Caco-2 (cell line): ENCODE measurements around the gene TIMM17B. TPM values are rescaled to one million over a fixed set of nuclear protein-coding genes. Genes with fewer than 3 reads are reported as not detected.

Experiments used
- BruUV-seq: library from RNA; stranded (reverse); fragments of 400-500 nt; replicated peaks from 2 replicates; lab custom pipeline; 2021; lab: Mats Ljungman, UMichigan
- CTCF ChIA-PET: fragments of 300-600 bp; sonication (Branson Sonifier 250); formaldehyde crosslinking; loops from one replicate; lab custom pipeline; 2022; ENCODE audit warnings: antibody characterized with exemption; lab: Charles Lee
- POLR2A ChIA-PET: fragments of 300-600 bp; sonication (Branson Sonifier 250); formaldehyde crosslinking; loops from one replicate; lab custom pipeline; 2022; ENCODE audit warnings: antibody characterized with exemption; lab: Charles Lee
- DNase-seq, 2 experiments: peaks; one replicate each; pipeline versions ENCODE4 v3.0.0 to v3.0.0-alpha.2; 2020 to 2022
- H3K27me3 ChIP-seq: replicated peaks from 2 replicates; pipeline ENCODE4 v1.6.0; 2011; ENCODE audit warnings: low read length; ENCODE audit not compliant: control insufficient read depth, insufficient read depth
- H3K36me3 ChIP-seq: 2 replicates; pipeline ENCODE4 v1.5.1; 2011; ENCODE audit warnings: low read length; ENCODE audit not compliant: control insufficient read depth, insufficient read depth
- H3K4me1 ChIP-seq: fragments of 250-450 bp; sonication (Bioruptor Pico); 2 replicates; pipeline ENCODE4 v1.5.1; 2020; ENCODE audit warnings: mild to moderate bottlenecking
- H3K4me3 ChIP-seq: 2 replicates; pipeline ENCODE4 v1.5.1; 2011; ENCODE audit warnings: low read depth, mild to moderate bottlenecking, control low read depth, low read length
- H3K9me3 ChIP-seq: fragments of 250-450 bp; sonication (Bioruptor Pico); 2 replicates; pipeline ENCODE4 v1.5.1; 2020; ENCODE audit warnings: mild to moderate bottlenecking, moderate library complexity
- H3K27ac Mint-ChIP-seq: one replicate; pipeline ENCODE4 v1.8.0; 2022; ENCODE audit warnings: mixed read lengths; ENCODE audit not compliant: unreplicated experiment
- H3K27me3 Mint-ChIP-seq: one replicate; pipeline ENCODE4 v1.8.0; 2022; ENCODE audit warnings: mixed read lengths; ENCODE audit not compliant: insufficient read depth, unreplicated experiment
- H3K36me3 Mint-ChIP-seq: one replicate; pipeline ENCODE4 v1.8.0; 2022; ENCODE audit warnings: mild to moderate bottlenecking, mixed read lengths; ENCODE audit not compliant: insufficient read depth, unreplicated experiment
- H3K4me1 Mint-ChIP-seq: one replicate; pipeline ENCODE4 v1.8.0; 2022; ENCODE audit warnings: low read depth, mixed read lengths; ENCODE audit not compliant: unreplicated experiment
- H3K4me3 Mint-ChIP-seq: one replicate; pipeline ENCODE4 v1.8.0; 2022; ENCODE audit warnings: mild to moderate bottlenecking, moderate library complexity, mixed read lengths; ENCODE audit not compliant: unreplicated experiment
- H3K9me3 Mint-ChIP-seq: one replicate; pipeline ENCODE4 v1.8.0; 2022; ENCODE audit warnings: mixed read lengths; ENCODE audit not compliant: unreplicated experiment
- intact Hi-C: fragments of 100-400 bp; cut with micrococcal nuclease; formaldehyde crosslinking; loops from one replicate; pipeline ENCODE4 v1.10.0; 2022; ENCODE audit not compliant: unreplicated experiment
- total RNA-seq: library from RNA; stranded (reverse); gene quantifications from 2 replicates; pipeline ENCODE4 v1.2.3, GENCODE V29; 2022
- TF ChIP-seq, protein P1 (sequence below), 2 experiments: fragments of 200-600 bp in 1 of 2; IDR thresholded peaks; 1 replicate in 1 of 2; 2 replicates in 1 of 2; pipeline versions ENCODE4 v1.5.1 to v1.8.0; 2011 to 2022; ENCODE audit warnings: antibody characterized with exemption in 1 of 2, control low read depth in 1 of 2, inconsistent platforms in 1 of 2, low read depth in 1 of 2, low read length in 1 of 2, mild to moderate bottlenecking in 1 of 2, moderate library complexity in 1 of 2; ENCODE audit not compliant: insufficient read depth in 1 of 2, severe bottlenecking in 1 of 2, unreplicated experiment in 1 of 2

Gene TIMM17B
- total RNA-seq, 1 experiment from 2014 or later = 90.6 TPM

DNA sequence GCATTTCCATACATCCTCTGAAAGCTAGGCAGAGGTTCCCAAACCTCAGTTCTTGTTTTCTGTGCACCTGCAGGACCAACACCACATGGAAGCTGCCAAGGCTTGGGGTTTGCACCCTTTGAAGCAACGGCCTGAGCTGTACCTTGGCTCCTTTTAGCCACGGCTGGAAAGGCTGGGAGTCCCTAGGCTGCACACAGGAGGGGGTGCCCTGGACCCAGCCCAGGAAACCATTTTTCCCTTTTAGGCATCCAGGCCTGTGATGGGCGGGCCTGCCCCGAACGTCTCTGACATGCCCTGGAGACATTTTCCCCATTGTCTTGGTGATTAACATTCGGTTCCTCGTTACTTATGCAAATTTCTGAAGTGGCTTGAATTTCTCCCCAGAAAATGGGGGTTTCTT, 44.7 kb downstream of the TIMM17B start:
- TF ChIP-seq, protein P1, sequence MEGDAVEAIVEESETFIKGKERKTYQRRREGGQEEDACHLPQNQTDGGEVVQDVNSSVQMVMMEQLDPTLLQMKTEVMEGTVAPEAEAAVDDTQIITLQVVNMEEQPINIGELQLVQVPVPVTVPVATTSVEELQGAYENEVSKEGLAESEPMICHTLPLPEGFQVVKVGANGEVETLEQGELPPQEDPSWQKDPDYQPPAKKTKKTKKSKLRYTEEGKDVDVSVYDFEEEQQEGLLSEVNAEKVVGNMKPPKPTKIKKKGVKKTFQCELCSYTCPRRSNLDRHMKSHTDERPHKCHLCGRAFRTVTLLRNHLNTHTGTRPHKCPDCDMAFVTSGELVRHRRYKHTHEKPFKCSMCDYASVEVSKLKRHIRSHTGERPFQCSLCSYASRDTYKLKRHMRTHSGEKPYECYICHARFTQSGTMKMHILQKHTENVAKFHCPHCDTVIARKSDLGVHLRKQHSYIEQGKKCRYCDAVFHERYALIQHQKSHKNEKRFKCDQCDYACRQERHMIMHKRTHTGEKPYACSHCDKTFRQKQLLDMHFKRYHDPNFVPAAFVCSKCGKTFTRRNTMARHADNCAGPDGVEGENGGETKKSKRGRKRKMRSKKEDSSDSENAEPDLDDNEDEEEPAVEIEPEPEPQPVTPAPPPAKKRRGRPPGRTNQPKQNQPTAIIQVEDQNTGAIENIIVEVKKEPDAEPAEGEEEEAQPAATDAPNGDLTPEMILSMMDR (IDR thresholded peaks at IDR 0.05; ENCODE audit: insufficient read depth in 1 of 2, low read depth in 1 of 2, low read length in 1 of 2, severe bottlenecking in 1 of 2, unreplicated experiment in 1 of 2) = no peak
- H3K36me3 Mint-ChIP-seq = no peaks in the 10 kb centered on the region
- ChIA-PET POLR2A (no interaction called here), CTCF (no interaction called here)
- H3K9me3 Mint-ChIP-seq = no peaks in the 10 kb centered on the region
- H3K4me1 Mint-ChIP-seq = peaks cover 21% of the 10 kb centered on the region
- intact Hi-C loops = no loop called here
- no TSS peak for BruUV-seq
- no peaks in the 10 kb centered on the region for H3K27me3 Mint-ChIP-seq
- Histone ChIP-seq H3K9me3 (no peaks in the 10 kb centered on the region), H3K36me3 (no peaks in the 10 kb centered on the region), H3K4me3 (no peak overlapping the region), H3K4me1 (no peaks in the 10 kb centered on the region; the same call in 1 of the 2 replicates), H3K27me3 (no peaks in the 10 kb centered on the region)
- no peak overlapping the region for H3K4me3 Mint-ChIP-seq
- no peak for DNase-seq
- H3K27ac Mint-ChIP-seq = no peak overlapping the region

- POLR2A ChIA-PET = no interaction called here
- TF ChIP-seq, protein P1 (IDR thresholded peaks at IDR 0.05; ENCODE audit: insufficient read depth in 1 of 2, low read depth in 1 of 2, low read length in 1 of 2, severe bottlenecking in 1 of 2, unreplicated experiment in 1 of 2) = no peak
- H3K27ac Mint-ChIP-seq = no peak overlapping the region
- no peaks in the 10 kb centered on the region for H3K9me3 ChIP-seq
- intact Hi-C loops = no loop called here
- peaks cover 7% of the 10 kb centered on the region for H3K4me1 Mint-ChIP-seq
- H3K27me3 ChIP-seq = no peaks in the 10 kb centered on the region
- DNase-seq = no peak
- no peaks in the 10 kb centered on the region; the same call in 1 of the 2 replicates for H3K4me1 ChIP-seq
- CTCF ChIA-PET = no interaction called here
- H3K27me3 Mint-ChIP-seq = no peaks in the 10 kb centered on the region
- no peaks in the 10 kb centered on the region for H3K36me3 Mint-ChIP-seq
- no TSS peak for BruUV-seq
- no peak overlapping the region for H3K4me3 Mint-ChIP-seq
- H3K4me3 ChIP-seq = no peak overlapping the region
- no peaks in the 10 kb centered on the region for H3K9me3 Mint-ChIP-seq
- H3K36me3 ChIP-seq = no peaks in the 10 kb centered on the region
Measured at GRCh38 chrX:48848847-48849246, 48.7 kb downstream of the TIMM17B start.

Other genes with a start within 250 kb of the TIMM17B start
- gene WAS, start 214.0 kb downstream of the TIMM17B start, total RNA-seq = 0.39 and 0.43 TPM in 2 replicates
- gene SUV39H1, start 201.0 kb downstream of the TIMM17B start, total RNA-seq = 13.9 and 15.8 TPM in 2 replicates
- not detected in 2 replicates for gene GLOD5, start 136.0 kb downstream of the TIMM17B start, total RNA-seq
- not detected in 2 replicates for gene GATA1, start 111.2 kb downstream of the TIMM17B start, total RNA-seq
- 99.6 and 110 TPM in 2 replicates for gene HDAC6, start 95.7 kb downstream of the TIMM17B start, total RNA-seq
- gene ERAS, start 71.3 kb downstream of the TIMM17B start, total RNA-seq = not detected in 2 replicates
- gene PCSK1N, start 62.2 kb downstream of the TIMM17B start, total RNA-seq = 19.5 and 24.1 TPM in 2 replicates
- gene PQBP1, start 162 bp upstream of the TIMM17B start, total RNA-seq = 111 and 114 TPM in 2 replicates
- 58.8 and 61.4 TPM in 2 replicates for gene SLC35A2, start 13.9 kb upstream of the TIMM17B start, total RNA-seq
- 12.0 and 13.9 TPM in 2 replicates for gene PIM2, start 21.3 kb upstream of the TIMM17B start, total RNA-seq
- 40.1 and 40.6 TPM in 2 replicates for gene OTUD5, start 59.8 kb upstream of the TIMM17B start, total RNA-seq
- gene KCND1, start 74.1 kb upstream of the TIMM17B start, total RNA-seq = 0.88 and 0.97 TPM in 2 replicates
- 43.1 and 43.6 TPM in 2 replicates for gene GRIPAP1, start 104.5 kb upstream of the TIMM17B start, total RNA-seq
- 28.1 and 32.0 TPM in 2 replicates for gene TFE3, start 145.6 kb upstream of the TIMM17B start, total RNA-seq
- gene CCDC120, start 161.2 kb upstream of the TIMM17B start, total RNA-seq = 16.7 and 17.6 TPM in 2 replicates
- gene PRAF2, start 176.2 kb upstream of the TIMM17B start, total RNA-seq = 3.2 and 5.4 TPM in 2 replicates
- 26.7 and 28.6 TPM in 2 replicates for gene WDR45, start 182.1 kb upstream of the TIMM17B start, total RNA-seq
- 25.4 and 25.6 TPM in 2 replicates for gene GPKOW, start 226.0 kb upstream of the TIMM17B start, total RNA-seq